HFF-Myc (cell line): ENCODE measurements around the gene CTNND2.

Source experiments
- DNase-seq: peaks from one replicate; pipeline ENCODE4 v3.0.0-alpha.2; 2011; ENCODE audit warnings: low read depth; ENCODE audit errors: extremely low read depth
- H3K4me3 ChIP-seq: replicated peaks from 2 replicates; pipeline ENCODE4 v1.5.1; 2011; ENCODE audit warnings: low read depth, mild to moderate bottlenecking, control low read depth, low read length
- CTCF ChIP-seq: IDR thresholded peaks from 2 replicates; pipeline ENCODE4 v1.5.1; 2012; ENCODE audit warnings: mild to moderate bottlenecking, low read depth, low read length, control low read depth; ENCODE audit errors: missing control alignments

Gene CTNND2

GRCh38 chr5:11378461-11378860 lies 525.8 kb downstream of the CTNND2 start:
- TF ChIP-seq CTCF, result no peak
- DNase-seq, result no peak
- no peak overlapping the region for H3K4me3 ChIP-seq

DNA sequence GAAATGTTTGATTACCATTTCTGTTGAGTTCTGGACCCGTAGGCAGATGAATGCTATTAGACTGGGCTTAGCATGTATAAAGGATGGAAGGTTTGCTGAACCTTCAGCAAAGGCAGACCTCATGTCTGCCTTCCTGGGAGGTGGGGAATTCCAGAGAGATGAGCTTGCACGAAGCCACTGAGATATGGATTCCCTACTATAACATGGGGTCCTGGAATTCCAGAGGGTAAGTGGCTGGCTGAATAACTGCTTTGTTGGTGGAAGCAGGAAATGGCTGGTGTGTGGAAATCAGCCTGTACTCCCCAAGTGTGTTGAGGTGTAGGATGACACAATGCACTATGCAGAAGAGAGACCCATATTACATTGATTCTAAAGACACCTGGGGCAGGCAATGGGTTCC lies 526.4 kb downstream of the CTNND2 start:
- no peak for DNase-seq
- no peak for TF ChIP-seq CTCF
- no peak overlapping the region for H3K4me3 ChIP-seq

DNA sequence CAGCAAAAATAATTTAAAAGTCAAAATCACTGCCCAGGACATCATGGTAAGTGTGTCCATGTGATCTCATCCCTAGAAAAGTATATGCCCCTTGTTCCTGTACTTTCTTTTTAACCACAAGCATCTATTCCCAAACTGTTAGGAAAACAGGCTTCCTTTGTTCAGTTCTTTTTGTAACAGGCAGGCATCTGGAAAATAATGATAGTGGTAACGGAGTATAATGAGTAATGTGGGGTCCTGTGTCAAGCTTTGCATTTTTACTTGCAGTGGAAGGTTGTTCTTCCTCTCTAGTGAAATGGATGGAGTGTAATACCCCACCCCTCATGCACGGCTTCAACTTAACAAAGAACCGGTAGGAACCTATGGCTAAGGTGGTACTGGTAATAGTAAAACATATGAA lies 532.1 kb downstream of the CTNND2 start:
- DNase-seq, result no peak
- H3K4me3 ChIP-seq, result no peak overlapping the region
- no peak for TF ChIP-seq CTCF

- no peak for TF ChIP-seq CTCF
- DNase-seq, result no peak
Measured at GRCh38 chr5:11371021-11371420, 533.2 kb downstream of the CTNND2 start.

DNA sequence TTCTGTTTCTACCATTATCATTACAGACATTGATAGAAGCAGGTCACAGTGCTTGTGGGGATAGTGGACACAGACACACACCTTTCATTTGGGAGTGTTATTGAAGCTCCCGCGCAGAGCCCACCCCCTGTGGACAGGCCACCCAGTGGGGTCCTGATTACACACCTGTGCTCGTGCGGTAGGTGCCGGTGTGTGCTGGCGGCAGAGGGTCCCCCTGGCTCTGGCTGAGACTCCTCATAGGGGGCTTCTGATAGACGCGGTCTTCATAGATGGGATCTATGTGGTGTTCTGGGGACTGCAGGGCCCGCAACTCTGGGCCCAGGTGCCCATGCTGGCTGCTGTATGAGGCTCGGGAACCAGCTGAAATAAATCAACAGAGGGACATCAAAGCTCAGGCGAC lies 539.7 kb downstream of the CTNND2 start:
- TF ChIP-seq CTCF, result no peak
- no peak overlapping the region for H3K4me3 ChIP-seq
- no peak for DNase-seq

More at GRCh38 chr5:11371021-11371420, 533.2 kb downstream of the CTNND2 start:
- no peak overlapping the region for H3K4me3 ChIP-seq

GRCh38 chr5:11363631-11364178 lies 540.5 kb downstream of the CTNND2 start:
- no peak for TF ChIP-seq CTCF
- DNase-seq, result no peak
- no peak overlapping the region for H3K4me3 ChIP-seq

GRCh38 chr5:11361768-11362167 lies 542.5 kb downstream of the CTNND2 start:
- no peak for DNase-seq
- H3K4me3 ChIP-seq, result no peak overlapping the region
- TF ChIP-seq CTCF, result no peak
